DOHH2 (cell line): ENCODE results near the gene BIRC7.
A peak's percentile ranks its signal among the peaks of the same experiment; 100 is the strongest.

ENCODE experiments used
- H3F3A ChIP-seq: fragments of 200-600 bp; sonication (generic), shearing (Covaris generic); 2 replicates; pipeline ENCODE4 v1.6.0; 2016; ENCODE audit warnings: antibody characterized with exemption, mild to moderate bottlenecking; ENCODE audit not compliant: control insufficient read depth, insufficient read depth
- H3K27ac ChIP-seq: fragments of 200-600 bp; sonication (generic); 2 replicates; pipeline ENCODE4 v1.5.1; 2014; ENCODE audit warnings: low read depth, mild to moderate bottlenecking, low read length, moderate library complexity
- H3K27me3 ChIP-seq: fragments of 200-600 bp; sonication (generic); 2 replicates; pipeline ENCODE4 v1.6.1; 2014; ENCODE audit warnings: mild to moderate bottlenecking, low read length, mixed read lengths; ENCODE audit not compliant: control insufficient read depth
- H3K36me3 ChIP-seq: fragments of 200-600 bp; sonication (generic); 2 replicates; pipeline ENCODE4 v1.6.1; 2014; ENCODE audit warnings: mild to moderate bottlenecking, low read length, moderate library complexity, mixed read lengths; ENCODE audit not compliant: control insufficient read depth
- H3K4me1 ChIP-seq: fragments of 200-600 bp; sonication (generic); 2 replicates; pipeline ENCODE4 v1.6.1; 2014; ENCODE audit warnings: mild to moderate bottlenecking, low read length, mixed read lengths; ENCODE audit not compliant: control insufficient read depth
- H3K4me2 ChIP-seq: fragments of 200-600 bp; sonication (generic); 2 replicates; pipeline ENCODE4 v1.6.0; 2014; ENCODE audit warnings: mild to moderate bottlenecking, low read length, moderate library complexity
- H3K4me3 ChIP-seq: fragments of 200-600 bp; sonication (generic); 2 replicates; pipeline ENCODE4 v1.5.1; 2014; ENCODE audit warnings: mild to moderate bottlenecking, low read length, mixed read lengths
- H3K79me2 ChIP-seq: fragments of 200-600 bp; sonication (generic); 2 replicates; pipeline ENCODE4 v1.6.1; 2014; ENCODE audit warnings: mild to moderate bottlenecking, low read length, mixed read lengths; ENCODE audit not compliant: control insufficient read depth
- H3K9me2 ChIP-seq: fragments of 200-600 bp; sonication (generic); replicated peaks from 2 replicates; pipeline ENCODE4 v1.6.1; 2014; ENCODE audit warnings: mild to moderate bottlenecking, low read length, mixed read lengths; ENCODE audit not compliant: control insufficient read depth
- H3K9me3 ChIP-seq: fragments of 200-600 bp; sonication (generic); 2 replicates; pipeline ENCODE4 v1.6.1; 2014; ENCODE audit warnings: antibody characterized with exemption, low read length, mixed read lengths; ENCODE audit not compliant: control insufficient read depth, insufficient read depth
- H4K20me1 ChIP-seq: fragments of 200-600 bp; sonication (generic); 2 replicates; pipeline ENCODE4 v1.6.0; 2014; ENCODE audit warnings: low read depth, mild to moderate bottlenecking, antibody characterized with exemption, low read length, moderate library complexity; ENCODE audit not compliant: control insufficient read depth, insufficient read depth
- EZH2phosphoT487 ChIP-seq: fragments of 200-600 bp; sonication (generic); IDR thresholded peaks from 2 replicates; pipeline ENCODE4 v1.6.1; 2017; ENCODE audit warnings: borderline replicate concordance, mild to moderate bottlenecking, antibody characterized with exemption, low read length, moderate library complexity, mixed read lengths
- TF ChIP-seq, protein P1 (sequence below): fragments of 200-600 bp; sonication (generic); IDR thresholded peaks from one replicate; pipeline ENCODE4 v1.5.1; 2014; ENCODE audit warnings: antibody characterized with exemption, mild to moderate bottlenecking, low read depth, low read length; ENCODE audit not compliant: poor library complexity, severe bottlenecking

BIRC7 gene

DNA sequence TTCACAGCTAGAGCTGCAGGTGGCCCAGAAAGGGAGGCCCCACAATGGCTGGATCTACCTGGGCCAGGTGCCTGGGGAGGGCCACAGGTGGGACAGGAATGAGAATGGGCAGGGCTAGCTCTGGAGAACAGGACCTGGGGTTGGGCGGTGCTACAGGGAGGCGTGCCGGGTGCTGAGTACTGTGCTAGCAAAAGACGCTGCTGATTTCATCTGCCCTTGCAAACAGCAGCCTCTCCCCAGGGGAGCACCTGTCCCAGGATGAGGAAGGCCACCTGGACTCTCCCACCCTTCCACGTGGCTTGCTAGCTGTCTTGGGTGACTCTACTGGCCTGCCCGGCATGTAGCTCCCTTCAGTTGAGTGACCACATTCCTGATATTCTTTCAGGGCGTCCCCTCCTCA lies 13.2 kb upstream of the BIRC7 start:
- no peaks in the 10 kb centered on the region for H3F3A ChIP-seq
- H3K79me2 ChIP-seq, result no peaks in the 10 kb centered on the region
- H3K36me3 ChIP-seq, result no peaks in the 10 kb centered on the region
- H3K27ac ChIP-seq, result no peak overlapping the region
- H4K20me1 ChIP-seq, result no peaks in the 10 kb centered on the region
- no peaks in the 10 kb centered on the region for H3K9me3 ChIP-seq
- H3K4me2 ChIP-seq, result no peak overlapping the region
- H3K4me1 ChIP-seq, result no peaks in the 10 kb centered on the region
- no peak for TF ChIP-seq EZH2phosphoT487
- TF ChIP-seq, protein P1, sequence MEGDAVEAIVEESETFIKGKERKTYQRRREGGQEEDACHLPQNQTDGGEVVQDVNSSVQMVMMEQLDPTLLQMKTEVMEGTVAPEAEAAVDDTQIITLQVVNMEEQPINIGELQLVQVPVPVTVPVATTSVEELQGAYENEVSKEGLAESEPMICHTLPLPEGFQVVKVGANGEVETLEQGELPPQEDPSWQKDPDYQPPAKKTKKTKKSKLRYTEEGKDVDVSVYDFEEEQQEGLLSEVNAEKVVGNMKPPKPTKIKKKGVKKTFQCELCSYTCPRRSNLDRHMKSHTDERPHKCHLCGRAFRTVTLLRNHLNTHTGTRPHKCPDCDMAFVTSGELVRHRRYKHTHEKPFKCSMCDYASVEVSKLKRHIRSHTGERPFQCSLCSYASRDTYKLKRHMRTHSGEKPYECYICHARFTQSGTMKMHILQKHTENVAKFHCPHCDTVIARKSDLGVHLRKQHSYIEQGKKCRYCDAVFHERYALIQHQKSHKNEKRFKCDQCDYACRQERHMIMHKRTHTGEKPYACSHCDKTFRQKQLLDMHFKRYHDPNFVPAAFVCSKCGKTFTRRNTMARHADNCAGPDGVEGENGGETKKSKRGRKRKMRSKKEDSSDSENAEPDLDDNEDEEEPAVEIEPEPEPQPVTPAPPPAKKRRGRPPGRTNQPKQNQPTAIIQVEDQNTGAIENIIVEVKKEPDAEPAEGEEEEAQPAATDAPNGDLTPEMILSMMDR, result no peak
- no peaks in the 10 kb centered on the region for H3K9me2 ChIP-seq
- no peaks in the 10 kb centered on the region for H3K27me3 ChIP-seq
- no peak overlapping the region for H3K4me3 ChIP-seq

DNA sequence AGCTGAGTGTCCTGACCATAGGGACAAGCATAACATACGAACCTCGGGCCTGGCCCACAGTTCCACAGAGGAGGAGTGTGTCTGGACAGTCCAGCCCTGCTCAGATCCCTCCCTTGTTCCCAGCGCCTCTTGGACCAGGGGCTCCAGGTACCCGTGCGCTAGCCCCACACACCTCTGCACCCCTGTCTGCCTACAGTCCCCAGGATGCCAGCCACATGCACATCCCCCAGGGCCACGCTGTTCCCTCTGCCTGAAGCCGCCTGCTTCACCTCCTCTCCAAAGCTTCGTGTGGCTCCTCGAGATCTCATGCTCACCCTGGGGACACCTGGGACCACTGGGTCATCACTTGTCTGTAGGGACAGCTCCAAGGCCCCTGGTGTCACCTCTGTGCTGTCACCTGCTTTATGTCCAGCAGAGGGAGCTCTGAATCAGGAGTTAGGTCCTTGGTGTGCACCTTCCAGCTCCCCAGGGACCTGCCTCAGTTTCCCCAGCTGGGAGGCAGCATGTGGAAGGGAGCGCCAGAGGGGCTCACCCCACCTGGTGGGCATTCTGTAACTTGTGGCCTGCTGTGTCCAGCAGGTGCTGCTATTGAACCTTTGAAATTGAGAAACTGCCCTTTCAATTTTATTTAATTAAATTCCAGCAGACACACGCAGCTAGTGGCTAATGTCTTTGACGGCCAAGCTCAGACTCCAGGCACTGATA lies 12.4 kb upstream of the BIRC7 start:
- Histone ChIP-seq H3K9me2 (no peaks in the 10 kb centered on the region), H3K27ac (no peak overlapping the region), H3K27me3 (no peaks in the 10 kb centered on the region), H3K4me2 (no peak overlapping the region), H3K79me2 (no peaks in the 10 kb centered on the region), H3K36me3 (no peaks in the 10 kb centered on the region), H3K4me3 (no peak overlapping the region), H3K4me1 (no peaks in the 10 kb centered on the region), H4K20me1 (no peaks in the 10 kb centered on the region), H3F3A (no peaks in the 10 kb centered on the region), H3K9me3 (no peaks in the 10 kb centered on the region)
- no peak for TF ChIP-seq EZH2phosphoT487
- TF ChIP-seq, protein P1, result peak; percentile 95

DNA sequence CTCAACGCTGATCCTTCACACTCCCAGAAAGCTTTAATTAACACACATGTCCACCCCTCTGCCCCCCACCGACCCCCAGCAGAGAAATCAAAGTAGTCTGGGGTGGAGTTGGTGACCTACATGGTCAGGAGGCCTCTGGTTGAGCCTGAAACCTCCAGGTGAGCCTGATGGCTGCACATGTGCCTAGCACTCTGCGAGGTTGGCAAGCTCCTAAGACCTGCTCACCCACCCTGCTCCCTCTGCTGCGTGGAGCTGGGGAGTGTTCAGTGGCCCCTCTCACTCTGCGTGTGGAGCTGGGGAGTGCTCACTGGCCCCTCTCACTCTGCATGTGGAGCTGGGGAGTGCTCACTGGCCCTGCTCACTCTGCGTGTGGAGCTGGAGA lies 11.9 kb upstream of the BIRC7 start:
- TF ChIP-seq, protein P1, result no peak
- TF ChIP-seq EZH2phosphoT487, result no peak
- Histone ChIP-seq H3K27me3 (no peaks in the 10 kb centered on the region), H3K36me3 (no peaks in the 10 kb centered on the region), H4K20me1 (no peaks in the 10 kb centered on the region), H3K27ac (no peak overlapping the region), H3K9me3 (no peaks in the 10 kb centered on the region), H3K4me1 (no peaks in the 10 kb centered on the region), H3K4me2 (no peak overlapping the region), H3K79me2 (no peaks in the 10 kb centered on the region), H3F3A (no peaks in the 10 kb centered on the region), H3K4me3 (no peak overlapping the region), H3K9me2 (no peaks in the 10 kb centered on the region)
